DMS53 treated with DMSO at 0.1 percent for 48 hours (cell line): Measurements from ENCODE around the gene CDR2L.
"Not testable (repeated sequence)": the region's sequence is repeated elsewhere in the genome, so short reads cannot be mapped to it uniquely, and the experiment has no call there.

Source experiments
- DNase-seq: peaks from one replicate; lab custom pipeline; 2025; ENCODE audit not compliant: unreplicated experiment; lab: John Stamatoyannopoulos, UW

The CDR2L gene

GRCh38 chr17:74959826-74960515, 27.5 kb upstream of the CDR2L start:
- no peak for DNase-seq

GRCh38 chr17:74960570-74961342, 26.7 kb upstream of the CDR2L start:
- no peak for DNase-seq

DNA sequence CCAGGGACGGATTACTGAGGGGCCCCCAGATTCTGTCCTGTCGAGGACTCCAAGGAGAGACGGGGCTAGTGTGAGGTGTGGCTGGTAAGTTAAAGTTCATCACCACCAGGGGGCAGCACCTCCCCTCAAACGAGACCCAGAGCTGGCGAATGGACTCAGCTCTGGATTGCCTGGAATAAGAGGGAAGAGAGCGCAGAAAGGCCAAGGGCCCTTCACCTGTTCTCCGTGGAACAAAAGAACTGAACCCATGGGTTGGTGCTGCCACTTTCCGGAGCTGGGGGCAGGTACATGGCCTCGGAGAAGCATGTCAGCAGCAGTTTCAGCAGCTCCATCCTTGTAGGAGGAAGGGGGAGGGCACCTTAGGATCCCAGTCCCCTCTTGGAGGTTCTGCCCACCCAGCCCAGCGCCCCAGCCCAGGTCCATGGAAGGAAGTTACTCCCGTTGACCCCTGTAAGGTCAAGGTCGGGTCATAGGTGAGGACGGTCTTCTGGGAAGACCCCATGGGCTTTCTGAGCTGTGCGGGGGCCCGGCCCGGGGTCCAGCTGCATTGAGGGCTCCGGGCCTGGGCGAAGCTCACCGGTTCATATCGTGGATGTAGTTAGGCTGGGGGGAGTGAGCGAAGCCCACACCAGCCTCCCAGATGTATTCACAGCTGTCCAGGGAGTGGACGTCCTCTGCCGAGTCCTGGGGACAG, 25.6 kb upstream of the CDR2L start:
- peak; percentile 80 for DNase-seq

GRCh38 chr17:74962622-74963394, 24.6 kb upstream of the CDR2L start:
- DNase-seq: no peak

GRCh38 chr17:74963656-74964055, 23.8 kb upstream of the CDR2L start:
- DNase-seq: no peak

DNA sequence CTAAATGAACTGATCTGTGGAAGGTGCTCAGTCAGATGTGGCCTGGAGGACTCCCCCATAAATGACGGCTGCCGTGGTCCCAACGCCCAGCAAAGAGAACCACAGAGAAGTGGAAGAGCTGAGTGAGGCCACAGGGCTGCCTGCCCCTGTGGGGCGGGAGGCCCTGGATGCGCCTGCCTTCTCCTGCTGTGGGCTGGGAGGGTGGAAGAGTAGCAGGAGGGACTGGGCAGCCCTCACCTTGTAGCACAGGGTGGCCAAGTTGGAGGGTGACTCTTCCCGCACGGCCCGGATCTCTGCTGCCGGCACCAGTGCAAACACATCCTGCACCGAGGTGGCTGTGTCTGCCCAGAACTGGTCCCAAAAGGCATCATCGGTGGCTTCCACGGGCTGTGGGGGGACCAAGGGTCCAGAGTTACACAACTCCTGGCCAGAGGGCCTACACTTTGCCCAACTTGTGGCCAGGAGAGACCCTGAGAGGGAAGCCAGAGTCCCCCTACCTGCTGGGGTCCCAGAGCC, 23.1 kb upstream of the CDR2L start:
- DNase-seq: no peak

DNA sequence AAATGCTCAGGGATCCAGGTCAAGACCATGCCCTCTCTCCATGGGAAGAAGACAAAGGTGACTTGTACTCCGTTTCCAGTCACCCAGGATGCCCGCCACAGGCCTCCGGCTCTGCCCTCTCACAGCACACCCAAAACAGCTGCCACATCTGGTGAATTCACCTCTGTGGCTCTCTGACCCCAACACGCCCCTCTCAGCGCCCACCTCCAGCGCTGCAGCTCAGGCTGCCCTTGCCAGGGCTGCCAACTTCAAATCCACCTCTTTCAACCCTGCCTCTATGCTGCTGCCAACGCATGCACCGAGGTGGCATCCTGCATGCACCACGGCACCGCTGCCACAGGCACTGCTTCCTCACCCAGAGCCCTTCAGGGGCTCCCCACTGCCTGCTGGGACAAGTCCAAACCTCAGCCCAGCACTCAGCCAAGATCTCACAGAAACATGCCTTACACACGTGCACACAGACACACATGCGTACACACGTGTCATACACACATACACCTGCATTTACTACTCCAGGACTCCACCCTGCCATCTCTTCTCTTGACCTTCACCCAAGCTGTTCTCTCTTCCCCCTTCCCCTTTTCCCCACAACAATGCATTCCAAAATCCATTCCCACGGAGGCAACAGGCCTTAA, 22.3 kb upstream of the CDR2L start:
- no peak for DNase-seq

GRCh38 chr17:74968361-74968780, 19.1 kb upstream of the CDR2L start:
- no peak for DNase-seq

- not testable (repeated sequence) for DNase-seq
Measured at GRCh38 chr17:74969501-74969900, 17.9 kb upstream of the CDR2L start.

DNA sequence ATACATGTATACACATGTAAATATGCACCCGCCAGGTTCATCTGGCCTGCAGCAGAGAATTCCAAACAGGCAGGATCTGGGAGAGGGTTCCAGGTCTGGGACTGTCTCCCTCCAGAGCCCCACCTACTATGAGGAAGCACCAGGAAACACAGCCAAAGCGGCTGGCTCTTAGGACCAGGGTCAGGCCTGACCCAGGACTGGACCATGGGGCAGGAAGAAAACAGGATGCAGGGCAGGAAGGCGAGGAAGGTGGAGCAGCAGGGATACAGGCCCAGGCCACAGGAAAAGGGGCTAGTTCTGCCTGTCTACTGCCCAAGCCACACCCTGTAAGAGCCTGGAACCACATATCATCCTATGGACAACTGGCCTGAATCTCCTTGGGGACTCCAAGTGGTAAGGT, 17.0 kb upstream of the CDR2L start:
- no peak for DNase-seq

GRCh38 chr17:74971069-74971841, 16.2 kb upstream of the CDR2L start:
- no peak for DNase-seq

DNA sequence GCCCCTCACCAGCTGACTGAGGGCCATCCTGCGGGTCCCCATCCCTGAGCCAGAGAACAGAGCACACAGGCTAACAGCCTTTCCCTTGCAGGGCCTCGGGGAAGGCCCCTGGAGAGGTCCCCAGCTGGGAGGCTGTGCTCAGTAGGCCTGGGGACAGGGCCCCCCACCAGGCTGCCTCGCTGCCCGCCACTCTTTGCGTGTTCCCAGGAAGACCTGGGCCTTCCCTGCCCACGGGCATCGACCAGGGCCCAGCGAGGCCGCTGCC, 15.7 kb upstream of the CDR2L start:
- no peak for DNase-seq

DNA sequence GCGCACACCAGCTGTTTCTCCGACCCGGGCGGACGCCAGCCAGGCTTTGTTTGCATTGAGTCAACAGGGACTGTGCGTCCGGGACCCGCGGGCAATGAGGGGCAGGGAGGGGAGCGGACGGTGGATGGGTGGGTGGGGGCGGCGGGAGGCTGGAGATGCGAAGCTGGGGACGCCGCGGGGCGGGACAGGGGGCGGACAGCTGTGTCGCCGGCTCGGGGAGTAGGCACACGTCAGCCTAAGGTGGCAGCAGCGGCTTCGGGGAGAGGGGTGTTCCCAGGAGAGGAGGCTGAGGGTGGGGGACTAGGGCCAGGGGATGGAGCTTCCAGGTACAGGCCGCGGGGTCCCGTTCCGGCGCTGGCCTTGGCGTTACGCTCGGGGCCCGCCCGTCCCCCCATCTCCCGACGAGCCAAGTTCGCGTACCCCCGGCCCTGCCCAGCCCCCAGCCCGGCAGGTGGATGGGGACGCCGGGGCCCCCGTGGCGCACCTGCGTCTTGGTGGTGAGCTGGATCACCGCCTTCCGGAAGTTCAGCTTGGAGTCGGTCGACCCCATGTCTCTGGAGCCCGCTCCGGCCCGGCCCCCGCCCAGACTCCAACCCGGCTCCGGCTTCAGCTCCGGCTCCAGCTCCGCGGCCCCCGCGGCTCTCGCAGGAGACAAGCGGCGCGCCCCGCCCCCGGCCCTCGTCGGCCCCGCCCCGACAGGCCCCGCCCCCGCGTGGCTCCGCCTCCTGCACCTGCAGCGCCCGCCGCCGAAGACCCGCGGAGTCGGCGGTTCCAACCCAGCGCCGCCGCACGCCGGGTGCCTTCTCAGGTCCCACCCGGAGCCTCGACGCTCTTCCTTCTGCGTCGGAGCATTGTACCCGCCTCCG, 15.1 kb upstream of the CDR2L start, which contains the start of gene HID1:
Gene HID1, minus strand, starts transcription at position 653 of the 866 bp plus-strand sequence. Its CDS starts 103 bp downstream, at position 550.
- DNase-seq: peak; percentile 47

GRCh38 chr17:74972973-74973328, 14.5 kb upstream of the CDR2L start:
- DNase-seq: no peak

DNA sequence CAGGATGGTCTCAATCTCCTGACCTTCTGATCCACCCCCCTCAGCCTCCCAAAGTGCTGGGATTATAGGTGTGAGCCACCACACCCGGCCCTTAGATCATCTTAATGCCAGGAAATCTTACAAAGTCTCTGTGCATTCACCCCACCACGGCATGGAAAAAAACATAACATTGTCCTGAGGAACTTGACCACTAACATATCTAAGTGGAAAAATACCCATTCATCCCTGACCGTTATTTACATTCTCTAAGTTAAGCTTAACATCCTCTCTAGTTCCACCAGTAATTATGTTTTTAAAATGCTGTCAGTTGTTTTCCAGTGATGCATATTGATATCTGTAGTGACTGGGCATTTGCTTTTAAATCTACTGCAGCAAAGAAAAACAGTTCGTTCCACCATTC, 11.5 kb upstream of the CDR2L start:
- DNase-seq: no peak

GRCh38 chr17:74977802-74978201, 9.6 kb upstream of the CDR2L start:
- DNase-seq: no peak

DNA sequence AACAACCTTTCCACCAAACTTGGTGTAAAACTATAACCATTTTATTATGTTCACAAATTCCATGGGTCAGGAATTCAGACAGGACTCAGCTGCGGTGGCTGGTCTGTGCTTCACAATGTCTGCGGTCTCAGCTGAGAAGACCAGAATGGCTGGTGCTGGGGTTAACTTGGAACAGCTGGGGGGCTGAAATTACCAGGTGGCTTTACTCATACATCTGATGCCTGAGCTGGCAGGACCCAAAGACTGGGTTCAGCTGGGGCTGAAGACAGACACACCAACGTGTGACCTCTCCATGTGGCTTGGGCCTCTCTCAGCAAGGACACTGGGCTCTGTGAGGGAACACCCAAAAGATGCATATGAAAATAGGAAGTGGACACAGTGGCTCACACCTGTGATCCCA, 9.2 kb upstream of the CDR2L start:
- DNase-seq: no peak

- no peak for DNase-seq
Measured at GRCh38 chr17:74979408-74980146, 7.9 kb upstream of the CDR2L start.
